GM12878 (cell line): ENCODE results near the gene KCTD16. TPM values are rescaled to one million over a fixed set of nuclear protein-coding genes. Genes with fewer than 3 reads are reported as not detected.

Source experiments
- ATAC-seq: fragments of 200-7000 bp; cut with Tn5 transposase; 3 replicates; pipeline ENCODE4 v1.9.1; 2020; ENCODE audit warnings: mild to moderate bottlenecking, moderate library complexity
- BruUV-seq: library from RNA; stranded (reverse); fragments of 400-500 nt; replicated peaks from 2 replicates; lab custom pipeline; 2021; lab: Mats Ljungman, UMichigan
- CTCF ChIA-PET: fragments of 300-600 bp; sonication (Branson Sonifier 250); formaldehyde crosslinking; extraction: SDS; loops from one replicate; lab custom pipeline; 2021; ENCODE audit warnings: inconsistent platforms; lab: Yijun Ruan, JAX
- POLR2A ChIA-PET: fragments of 350-600 bp; formaldehyde crosslinking; extraction: SDS; loops from one replicate; lab custom pipeline; 2021; ENCODE audit warnings: inconsistent platforms; lab: Charles Lee
- RAD21 ChIA-PET: fragments of 300-600 bp; sonication (Branson Sonifier 250); formaldehyde crosslinking; loops from one replicate; lab custom pipeline; 2023; ENCODE audit warnings: antibody characterized with exemption; ENCODE audit not compliant: unreplicated experiment; lab: Charles Lee
- SMC1A ChIA-PET: fragments of 300-600 bp; sonication (Branson Sonifier 250); formaldehyde crosslinking; loops from one replicate; lab custom pipeline; 2023; ENCODE audit not compliant: unreplicated experiment, uncharacterized antibody; lab: Charles Lee
- DNase-seq: peaks from one replicate; pipeline ENCODE4 v3.0.0-alpha.2; 2011; ENCODE audit warnings: low read depth, low spot score
- FAIRE-seq: peaks from 3 replicates; lab custom pipeline; 2011; peaks lifted over from hg19 to GRCh38; lab: Jason Lieb, UNC
- H2AFZ ChIP-seq: 2 replicates; pipeline ENCODE4 v1.6.0; 2011; ENCODE audit warnings: low read depth, low read length, control low read depth; ENCODE audit not compliant: control insufficient read depth
- H3K27ac ChIP-seq: 2 replicates; pipeline ENCODE4 v1.5.1; 2011; ENCODE audit warnings: control low read depth; ENCODE audit not compliant: control insufficient read depth, insufficient read depth
- H3K27me3 ChIP-seq, 2 experiments: replicated peaks in 1 of 2; 2 replicates each; pipeline versions ENCODE4 v1.6.0 to v1.6.1; 2011; ENCODE audit warnings: low read length in 1 of 2; ENCODE audit not compliant: control insufficient read depth in 2 of 2, insufficient read depth in 2 of 2
- H3K36me3 ChIP-seq, 2 experiments: 2 replicates each; pipeline ENCODE4 v1.5.1; 2011; ENCODE audit warnings: low read length in 1 of 2; ENCODE audit not compliant: control insufficient read depth in 2 of 2, insufficient read depth in 2 of 2
- H3K4me1 ChIP-seq: 2 replicates; pipeline ENCODE4 v1.6.1; 2011; ENCODE audit warnings: mild to moderate bottlenecking, low read length, moderate library complexity, mixed read lengths; ENCODE audit not compliant: control insufficient read depth, insufficient read depth
- H3K4me2 ChIP-seq: 2 replicates; pipeline ENCODE4 v1.6.0; 2011; ENCODE audit warnings: control low read depth; ENCODE audit not compliant: control insufficient read depth, insufficient read depth
- H3K4me3 ChIP-seq: fragments of 200-600 bp; sonication (generic); 2 replicates; pipeline ENCODE4 v1.5.1; 2016
- H3K79me2 ChIP-seq: 2 replicates; pipeline ENCODE4 v1.6.0; 2011; ENCODE audit warnings: low read length; ENCODE audit not compliant: control insufficient read depth, insufficient read depth
- H3K9ac ChIP-seq: 2 replicates; pipeline ENCODE4 v1.8.0; 2011; ENCODE audit warnings: low read length, control low read depth, mixed read lengths; ENCODE audit not compliant: control insufficient read depth, insufficient read depth
- H3K9me3 ChIP-seq: replicated peaks from 3 replicates; pipeline ENCODE4 v1.5.1; 2011; ENCODE audit warnings: mild to moderate bottlenecking, low read length; ENCODE audit not compliant: control insufficient read depth, insufficient read depth
- H4K20me1 ChIP-seq: 2 replicates; pipeline ENCODE4 v1.6.0; 2011; ENCODE audit not compliant: control insufficient read depth, insufficient read depth
- E2F4 ChIP-seq: IDR thresholded peaks from 2 replicates; pipeline ENCODE4 v1.6.1; 2012; ENCODE audit warnings: low read depth, low read length, improper control_type of control experiment
- LARP7 ChIP-seq: fragments of 450-650 bp; IDR thresholded peaks from 2 replicates; pipeline ENCODE4 v1.6.1; 2017; ENCODE audit warnings: mild to moderate bottlenecking
- RELB ChIP-seq: fragments of 450-650 bp; IDR thresholded peaks from 2 replicates; pipeline ENCODE4 v1.6.1; 2017; ENCODE audit warnings: low read depth, mild to moderate bottlenecking, moderate library complexity
- SPI1 ChIP-seq: IDR thresholded peaks from 2 replicates; pipeline ENCODE4 v1.6.1; 2011; ENCODE audit warnings: low read depth, mild to moderate bottlenecking, low read length, moderate library complexity, borderline replicate concordance; ENCODE audit not compliant: insufficient read depth
- STAT3 ChIP-seq: IDR thresholded peaks from 2 replicates; pipeline ENCODE4 v1.6.1; 2011; ENCODE audit warnings: low read depth, low read length, improper control_type of control experiment
- YY1 ChIP-seq: IDR thresholded peaks from 2 replicates; pipeline ENCODE4 v1.6.1; 2011; ENCODE audit warnings: low read depth, mild to moderate bottlenecking, low read length
- ZNF274 ChIP-seq: IDR thresholded peaks from one replicate; pipeline ENCODE4 v1.8.0; 2011; ENCODE audit not compliant: insufficient read length, insufficient read depth
- in situ Hi-C: fragments of 300-500 bp; cut with MboI; formaldehyde crosslinking; loops from 9 replicates; pipeline ENCODE4 v1.14.3; 2018; ENCODE audit warnings: mixed read lengths
- intact Hi-C: fragments of 100-400 bp; cut with micrococcal nuclease; formaldehyde crosslinking; loops from one replicate; pipeline ENCODE4 v1.14.2; 2022; ENCODE audit not compliant: unreplicated experiment
- polyA plus RNA-seq, 11 experiments: library from polyadenylated mRNA; depleted of rRNA in 4 of 11; unstranded in 6 of 11; stranded (reverse) in 5 of 11; fragments of >200 nt; fragmentation: Nextera tagmentation in 4 of 11; fragmentation: Illumina TruSeq in 1 of 11; extraction: Ambion mirVana in 4 of 11; extraction: Trizol in 1 of 11; gene quantifications; 1 replicate in 1 of 11; 2 replicates in 10 of 11; pipeline versions ENCODE4 v1.2.1 to v1.2.3, GENCODE V29; 2011 to 2016; ENCODE audit warnings: inconsistent platforms in 2 of 11, missing spikeins in 2 of 11, low read depth in 1 of 11
- total RNA-seq, 4 experiments: library from RNA; depleted of rRNA in 3 of 4; stranded (reverse); fragments of >200 nt in 3 of 4; fragmentation: Illumina TruSeq in 1 of 4; extraction: Trizol in 1 of 4; gene quantifications; 2 replicates each; pipeline versions ENCODE4 v1.2.1 to v1.2.3, GENCODE V29; 2013 to 2021
- TF ChIP-seq, protein P1 (sequence below): IDR thresholded peaks from 2 replicates; pipeline ENCODE4 v1.6.1; 2012; ENCODE audit warnings: low read length, inconsistent platforms
- TF ChIP-seq, protein P2 (sequence below), 3 experiments: IDR thresholded peaks in 2 of 3; conservative IDR thresholded peaks in 1 of 3; 2 replicates each; pipeline ENCODE4 v1.5.1; 2011; ENCODE audit warnings: low read depth in 3 of 3, low read length in 3 of 3, mild to moderate bottlenecking in 3 of 3, control low read depth in 2 of 3, moderate library complexity in 2 of 3, inconsistent platforms in 1 of 3, mixed read lengths in 1 of 3; ENCODE audit not compliant: control insufficient read depth in 2 of 3, insufficient read depth in 1 of 3; ENCODE audit errors: extremely low read depth in 1 of 3

KCTD16 gene
- total and polyA plus RNA-seq, 10 of the 15 experiments (the other 5 are each of a cell fraction or from before 2014, with no cell fraction given): 0.03 to 0.10 (median 0.06) TPM; not detected in 3

DNA sequence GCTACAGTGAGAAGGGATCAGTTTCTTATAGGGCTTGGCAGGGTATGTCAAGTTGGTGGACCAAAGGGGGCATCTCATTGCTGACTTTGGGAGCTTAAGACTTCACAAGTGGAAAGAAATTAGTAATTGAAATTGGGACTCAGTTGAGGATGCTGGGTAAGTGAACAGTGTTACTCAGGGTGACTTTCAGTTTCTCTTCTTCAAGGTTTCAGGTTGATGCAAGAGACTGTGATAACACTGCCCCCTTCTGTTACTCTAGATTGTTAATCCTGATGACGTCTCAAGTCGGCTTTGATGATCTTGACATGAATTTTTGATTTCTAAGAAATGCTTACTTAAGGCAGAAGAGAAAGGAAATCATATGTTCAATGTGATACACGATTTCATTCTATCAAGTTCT is 21.3 kb downstream of the KCTD16 start (continued):
- TF ChIP-seq, protein P1, sequence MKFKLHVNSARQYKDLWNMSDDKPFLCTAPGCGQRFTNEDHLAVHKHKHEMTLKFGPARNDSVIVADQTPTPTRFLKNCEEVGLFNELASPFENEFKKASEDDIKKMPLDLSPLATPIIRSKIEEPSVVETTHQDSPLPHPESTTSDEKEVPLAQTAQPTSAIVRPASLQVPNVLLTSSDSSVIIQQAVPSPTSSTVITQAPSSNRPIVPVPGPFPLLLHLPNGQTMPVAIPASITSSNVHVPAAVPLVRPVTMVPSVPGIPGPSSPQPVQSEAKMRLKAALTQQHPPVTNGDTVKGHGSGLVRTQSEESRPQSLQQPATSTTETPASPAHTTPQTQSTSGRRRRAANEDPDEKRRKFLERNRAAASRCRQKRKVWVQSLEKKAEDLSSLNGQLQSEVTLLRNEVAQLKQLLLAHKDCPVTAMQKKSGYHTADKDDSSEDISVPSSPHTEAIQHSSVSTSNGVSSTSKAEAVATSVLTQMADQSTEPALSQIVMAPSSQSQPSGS: peak; percentile 47; the same call in 1 of the 2 replicates

DNA sequence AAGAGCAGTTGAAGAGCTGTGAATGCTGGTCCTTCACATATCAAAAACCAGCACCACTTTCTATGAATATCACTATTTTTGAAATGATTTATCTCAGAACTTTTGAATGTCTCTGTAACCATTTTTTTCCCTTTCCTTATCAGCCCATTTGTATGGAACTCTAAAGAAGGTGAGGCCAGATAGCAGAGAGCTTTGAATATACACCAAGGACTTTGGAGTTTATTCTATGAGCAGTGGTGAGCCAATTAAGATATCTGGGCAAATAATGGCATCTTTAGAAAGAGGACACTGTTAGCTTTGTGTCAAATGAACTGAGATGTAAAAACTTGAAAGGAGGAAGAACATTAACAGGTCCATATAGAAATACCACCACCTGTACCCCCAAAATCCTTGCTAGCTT is 22.0 kb downstream of the KCTD16 start:
- intact Hi-C loops: loop anchor here (5.0 kb wide), 2 partner anchors 215 to 1270 kb away; no protein-coding TSS in a partner anchor
- no peak for FAIRE-seq
- H3K79me2 ChIP-seq: no peaks in the 10 kb centered on the region
- CTCF ChIA-PET: interaction anchor here (0.7 to 3.7 kb wide), 16 partner anchors 11 to 1312 kb away, joined by 3 to 36 read pairs (median 6); partner anchors contain the start of genes KCTD16 and YIPF5
- H4K20me1 ChIP-seq: no peaks in the 10 kb centered on the region
- no peak overlapping the region for H3K4me3 ChIP-seq
- H3K27me3 ChIP-seq: no peaks in the 10 kb centered on the region
- DNase-seq: no peak
- no peaks in the 10 kb centered on the region; the same call in 1 of the 3 replicates for H3K9me3 ChIP-seq
- POLR2A ChIA-PET: no interaction called here
- no TSS peak for BruUV-seq
- in situ Hi-C loops: no loop called here
- H3K27ac ChIP-seq: no peak overlapping the region
- RAD21 ChIA-PET: interaction anchor here (0.6 to 4.4 kb wide), 8 partner anchors 11 to 1272 kb away, joined by 3 to 34 read pairs (median 3); partner anchors contain the start of genes KCTD16 and YIPF5
- peak overlapping the region; percentile 93 for H2AFZ ChIP-seq
- no peaks in the 10 kb centered on the region for H3K36me3 ChIP-seq
- ATAC-seq: no peak
- peaks cover 38% of the 10 kb centered on the region for H3K4me1 ChIP-seq
- no peak overlapping the region for H3K9ac ChIP-seq
- no peak overlapping the region for H3K4me2 ChIP-seq
- SMC1A ChIA-PET: interaction anchor here (0.9 to 4.5 kb wide), 13 partner anchors 9 to 759 kb away, joined by 3 to 37 read pairs (median 5); partner anchors contain the start of genes KCTD16 and YIPF5
- TF ChIP-seq RELB (no peak), LARP7 (no peak), E2F4 (no peak), SPI1 (no peak), YY1 (no peak), ZNF274 (no peak), STAT3 (0 out of 2 replicates have a peak, but pooled peaks have one; percentile 1)
- TF ChIP-seq, protein P2, sequence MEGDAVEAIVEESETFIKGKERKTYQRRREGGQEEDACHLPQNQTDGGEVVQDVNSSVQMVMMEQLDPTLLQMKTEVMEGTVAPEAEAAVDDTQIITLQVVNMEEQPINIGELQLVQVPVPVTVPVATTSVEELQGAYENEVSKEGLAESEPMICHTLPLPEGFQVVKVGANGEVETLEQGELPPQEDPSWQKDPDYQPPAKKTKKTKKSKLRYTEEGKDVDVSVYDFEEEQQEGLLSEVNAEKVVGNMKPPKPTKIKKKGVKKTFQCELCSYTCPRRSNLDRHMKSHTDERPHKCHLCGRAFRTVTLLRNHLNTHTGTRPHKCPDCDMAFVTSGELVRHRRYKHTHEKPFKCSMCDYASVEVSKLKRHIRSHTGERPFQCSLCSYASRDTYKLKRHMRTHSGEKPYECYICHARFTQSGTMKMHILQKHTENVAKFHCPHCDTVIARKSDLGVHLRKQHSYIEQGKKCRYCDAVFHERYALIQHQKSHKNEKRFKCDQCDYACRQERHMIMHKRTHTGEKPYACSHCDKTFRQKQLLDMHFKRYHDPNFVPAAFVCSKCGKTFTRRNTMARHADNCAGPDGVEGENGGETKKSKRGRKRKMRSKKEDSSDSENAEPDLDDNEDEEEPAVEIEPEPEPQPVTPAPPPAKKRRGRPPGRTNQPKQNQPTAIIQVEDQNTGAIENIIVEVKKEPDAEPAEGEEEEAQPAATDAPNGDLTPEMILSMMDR (IDR thresholded peaks at IDR 0.05 in 2 of 3, conservative IDR thresholded peaks at IDR 0.05 in 1 of 3; ENCODE audit: control insufficient read depth in 2 of 3, extremely low read depth in 1 of 3, insufficient read depth in 1 of 3, low read depth in 3 of 3, low read length in 3 of 3): no peak
